OCI-LY1 (cell line): ENCODE measurements around the gene CCDC187.

Experiments used
- H2AFZ ChIP-seq: fragments of 200-600 bp; sonication (generic), shearing (Covaris generic); 2 replicates; pipeline ENCODE4 v1.6.0; 2014; ENCODE audit warnings: antibody characterized with exemption, mild to moderate bottlenecking, low read length
- H3F3A ChIP-seq: fragments of 200-600 bp; sonication (generic), shearing (Covaris generic); 2 replicates; pipeline ENCODE4 v1.6.0; 2014; ENCODE audit warnings: mild to moderate bottlenecking, antibody characterized with exemption, low read length, moderate library complexity; ENCODE audit not compliant: insufficient read depth
- H3K27ac ChIP-seq: fragments of 200-600 bp; sonication (generic); 2 replicates; pipeline ENCODE4 v1.5.1; 2014; ENCODE audit warnings: low read length, mixed run types, mild to moderate bottlenecking, low read depth; ENCODE audit not compliant: poor library complexity, severe bottlenecking
- H3K27me3 ChIP-seq: fragments of 200-600 bp; sonication (generic); 2 replicates; pipeline ENCODE4 v1.6.0; 2014; ENCODE audit warnings: antibody characterized with exemption, mild to moderate bottlenecking, low read length, moderate library complexity; ENCODE audit not compliant: insufficient read depth
- H3K36me3 ChIP-seq: fragments of 200-600 bp; sonication (generic); 2 replicates; pipeline ENCODE4 v1.6.1; 2014; ENCODE audit warnings: mild to moderate bottlenecking, antibody characterized with exemption, low read length, moderate library complexity, mixed read lengths; ENCODE audit not compliant: insufficient read depth
- H3K4me1 ChIP-seq: fragments of 200-600 bp; sonication (generic); 2 replicates; pipeline ENCODE4 v1.5.1; 2014; ENCODE audit warnings: mild to moderate bottlenecking, low read length, moderate library complexity; ENCODE audit not compliant: insufficient read depth, severe bottlenecking
- H3K4me2 ChIP-seq: fragments of 200-600 bp; sonication (generic), shearing (Covaris generic); 2 replicates; pipeline ENCODE4 v1.6.1; 2014; ENCODE audit warnings: low read length
- H3K4me3 ChIP-seq: fragments of 200-600 bp; sonication (generic); 2 replicates; pipeline ENCODE4 v1.5.1; 2014; ENCODE audit warnings: low read length, low read depth, mild to moderate bottlenecking, mixed read lengths; ENCODE audit not compliant: poor library complexity, severe bottlenecking
- H3K79me2 ChIP-seq: fragments of 200-600 bp; shearing (Covaris generic); 2 replicates; pipeline ENCODE4 v1.6.1; 2016; ENCODE audit warnings: mixed run types, low read length, mixed read lengths; ENCODE audit not compliant: insufficient read depth
- H3K9ac ChIP-seq: fragments of 200-600 bp; sonication (generic), shearing (Covaris generic); 2 replicates; pipeline ENCODE4 v1.6.1; 2014; ENCODE audit warnings: mild to moderate bottlenecking, low read length, mixed read lengths
- H3K9me2 ChIP-seq: fragments of 200-600 bp; sonication (generic), shearing (Covaris generic); 2 replicates; pipeline ENCODE4 v1.6.1; 2014; ENCODE audit warnings: low read depth, mild to moderate bottlenecking, low read length, mixed read lengths
- H3K9me3 ChIP-seq: fragments of 200-600 bp; shearing (Covaris generic); 2 replicates; pipeline ENCODE4 v1.6.1; 2014; ENCODE audit warnings: low read length, mixed read lengths
- H4K20me1 ChIP-seq: fragments of 200-600 bp; sonication (generic), shearing (Covaris generic); 2 replicates; pipeline ENCODE4 v1.6.0; 2016; ENCODE audit warnings: mild to moderate bottlenecking, low read length; ENCODE audit not compliant: insufficient read depth
- CTCF ChIP-seq: fragments of 200-600 bp; sonication (generic), shearing (Covaris generic); IDR thresholded peaks from 2 replicates; pipeline ENCODE4 v1.5.1; 2017; ENCODE audit warnings: mild to moderate bottlenecking, antibody characterized with exemption, low read length, moderate library complexity, mixed read lengths
- EZH2 ChIP-seq: fragments of 200-600 bp; sonication (generic), shearing (Covaris generic); IDR thresholded peaks from 2 replicates; pipeline ENCODE4 v1.8.0; 2017; ENCODE audit warnings: borderline replicate concordance, mixed run types, mild to moderate bottlenecking, antibody characterized with exemption, low read length, moderate library complexity, mixed read lengths

The CCDC187 gene

DNA sequence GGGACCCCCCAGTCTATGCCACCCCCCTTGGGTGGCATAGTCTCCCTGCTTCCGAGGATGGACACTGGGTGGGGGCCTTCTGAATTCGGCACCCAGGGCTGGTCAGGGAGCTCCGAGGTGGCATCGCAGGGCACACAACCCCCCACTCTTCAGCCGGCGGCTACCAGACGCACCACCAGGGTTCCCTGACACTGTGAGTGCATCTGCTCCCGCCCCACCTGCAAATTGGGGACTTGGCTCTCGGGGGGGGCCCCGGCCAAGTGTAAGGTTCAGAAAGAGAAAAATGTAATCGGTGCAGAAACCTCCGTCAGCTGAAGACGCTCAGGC lies 45.6 kb downstream of the CCDC187 start:
- TF ChIP-seq CTCF (no peak), EZH2 (no peak)
- Histone ChIP-seq H3K27ac (no peak overlapping the region), H3K4me3 (no peak overlapping the region), H3K36me3 (no peaks in the 10 kb centered on the region), H3K9me2 (no peaks in the 10 kb centered on the region), H2AFZ (no peak overlapping the region), H3K4me2 (no peak overlapping the region), H4K20me1 (no peaks in the 10 kb centered on the region), H3K27me3 (peaks cover 4% of the 10 kb centered on the region; the same call in 1 of the 2 replicates), H3K79me2 (no peaks in the 10 kb centered on the region), H3K9me3 (no peaks in the 10 kb centered on the region), H3K4me1 (no peaks in the 10 kb centered on the region), H3F3A (no peaks in the 10 kb centered on the region), H3K9ac (no peak overlapping the region)

GRCh38 chr9:136257381-136258298 lies 46.3 kb downstream of the CCDC187 start:
- Histone ChIP-seq H4K20me1 (no peaks in the 10 kb centered on the region), H2AFZ (no peak overlapping the region), H3K27me3 (peaks cover 4% of the 10 kb centered on the region; the same call in 1 of the 2 replicates), H3K4me1 (no peaks in the 10 kb centered on the region), H3K9ac (no peak overlapping the region), H3F3A (no peaks in the 10 kb centered on the region), H3K4me3 (no peak overlapping the region), H3K36me3 (no peaks in the 10 kb centered on the region), H3K27ac (no peak overlapping the region), H3K9me2 (no peaks in the 10 kb centered on the region), H3K9me3 (no peaks in the 10 kb centered on the region), H3K79me2 (no peaks in the 10 kb centered on the region), H3K4me2 (no peak overlapping the region)
- TF ChIP-seq CTCF (no peak), EZH2 (no peak)

DNA sequence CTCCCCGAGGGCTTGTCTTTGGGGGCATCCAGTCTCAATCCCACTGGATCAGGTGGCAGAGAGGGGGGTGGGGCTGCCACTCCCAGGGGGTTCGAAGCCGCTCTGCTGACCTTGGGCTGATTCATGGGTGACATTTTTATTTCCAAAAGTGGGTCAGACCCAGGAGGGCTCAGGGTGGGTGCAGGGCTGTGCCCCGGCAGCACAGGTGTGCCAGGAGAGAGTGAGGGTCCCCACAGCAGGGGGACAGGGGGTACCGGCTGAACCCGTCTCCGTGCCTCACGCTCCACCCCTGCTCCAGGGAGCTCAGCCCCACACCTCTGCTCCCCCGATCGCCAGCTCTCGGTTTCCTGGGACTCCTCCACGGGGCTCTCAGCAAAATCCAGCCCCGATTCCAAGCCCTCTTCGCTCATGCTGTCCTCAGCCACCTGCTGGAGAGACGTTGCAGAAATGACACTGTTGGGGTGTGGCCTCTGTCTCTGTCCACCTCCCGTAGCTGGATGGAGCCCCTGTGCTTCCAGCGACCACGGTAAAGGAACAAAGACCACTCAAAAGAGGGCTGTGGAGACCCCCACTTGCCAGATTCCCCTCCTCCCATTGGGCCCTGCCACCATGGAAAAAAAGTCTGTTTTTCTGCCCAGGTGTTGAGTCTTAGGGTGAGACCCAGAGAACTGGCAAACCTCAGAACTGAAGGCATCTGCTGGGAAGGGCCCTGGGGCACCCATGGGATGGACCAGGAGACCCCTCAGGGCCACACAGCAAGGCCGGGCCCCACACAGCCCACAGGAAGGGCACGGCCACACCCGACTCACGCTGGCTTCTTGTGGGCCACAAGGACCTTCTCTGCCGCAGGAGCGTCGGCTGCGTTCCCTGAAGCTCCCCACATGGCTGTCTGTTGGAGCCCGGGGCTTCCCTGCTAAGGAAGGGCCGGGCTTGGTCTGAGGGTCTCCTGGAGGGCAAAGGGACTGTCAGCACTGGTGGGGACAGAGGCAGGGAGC lies 47.7 kb downstream of the CCDC187 start:
- Histone ChIP-seq H3K27me3 (peaks cover 8% of the 10 kb centered on the region), H3K27ac (no peak overlapping the region), H3K4me2 (no peak overlapping the region), H3K4me1 (no peaks in the 10 kb centered on the region), H3K9me3 (no peaks in the 10 kb centered on the region), H3K4me3 (no peak overlapping the region), H2AFZ (no peak overlapping the region), H3K9me2 (no peaks in the 10 kb centered on the region), H3K79me2 (no peaks in the 10 kb centered on the region), H3K9ac (no peak overlapping the region), H3K36me3 (no peaks in the 10 kb centered on the region), H3F3A (no peaks in the 10 kb centered on the region), H4K20me1 (no peaks in the 10 kb centered on the region)
- peak; percentile 10; the same call in 1 of the 2 replicates for TF ChIP-seq CTCF
- no peak for TF ChIP-seq EZH2
